ENCODE measurements around the gene ARID3C.
"Not testable (repeated sequence)": the region's sequence is repeated elsewhere in the genome, so short reads cannot be mapped to it uniquely, and the experiment has no call there.

ARID3C gene

DNA sequence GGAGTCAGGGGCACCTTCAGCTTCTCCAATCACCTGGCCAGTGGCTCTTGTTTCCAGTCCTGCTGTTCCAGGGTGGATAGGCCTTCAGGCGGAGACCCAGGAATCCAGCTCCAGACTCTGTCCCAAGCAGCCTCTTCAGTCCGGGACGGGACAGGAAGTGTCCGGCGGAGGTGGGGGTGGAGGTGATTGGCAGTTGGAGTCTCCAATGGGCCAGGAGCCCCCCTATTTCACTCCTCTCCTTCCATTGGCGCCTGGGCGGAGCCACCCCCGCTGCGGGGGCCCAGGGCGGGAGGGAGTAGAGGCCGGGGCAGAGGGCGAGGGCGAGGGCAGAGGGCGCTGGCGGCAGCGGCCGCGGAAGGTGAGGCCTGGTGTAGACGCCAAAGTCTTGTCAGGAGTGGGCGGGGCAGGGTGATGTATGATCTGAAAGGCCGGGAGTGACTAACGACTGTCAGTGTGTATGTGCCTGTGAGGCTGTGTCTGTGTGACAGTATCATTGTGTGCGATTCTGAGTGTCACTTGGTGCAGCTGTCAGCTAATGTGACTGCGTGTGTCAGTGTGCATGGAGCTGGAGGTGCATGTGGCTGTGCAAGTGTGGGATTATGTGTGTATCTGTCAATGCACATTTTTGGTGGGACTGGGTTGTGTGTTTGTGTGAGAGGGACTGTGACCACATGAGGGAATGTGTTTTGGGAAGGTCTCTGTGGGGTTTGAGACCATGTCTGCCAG, 23.2 kb upstream of the ARID3C start, which contains the start of gene IL11RA:
Gene IL11RA, plus strand, starts transcription at position 310 of the 726 bp plus-strand sequence. CDS start 3,033 bp downstream, outside the sequence.
- peak; percentile 80 for DNase-seq

DNA sequence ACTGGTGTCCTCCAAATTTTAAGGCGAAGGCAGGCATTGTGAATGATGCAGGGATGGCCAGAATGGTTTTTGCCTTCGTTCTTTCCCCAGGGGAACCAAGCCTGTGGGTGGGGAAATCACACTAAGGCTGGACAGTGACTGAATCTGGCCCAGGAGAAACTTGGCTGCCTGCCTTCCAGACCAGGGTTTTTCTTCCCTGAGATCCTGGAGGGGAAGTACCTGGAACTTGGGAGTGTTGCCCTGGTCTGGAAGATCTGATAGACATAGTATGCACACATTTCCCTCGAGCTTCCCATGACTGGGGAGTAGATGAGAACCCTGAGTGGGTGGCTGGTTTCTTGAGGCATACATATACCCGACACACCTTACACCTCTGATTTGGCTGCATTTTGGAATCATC, 22.5 kb upstream of the ARID3C start:
- DNase-seq: no peak

DNA sequence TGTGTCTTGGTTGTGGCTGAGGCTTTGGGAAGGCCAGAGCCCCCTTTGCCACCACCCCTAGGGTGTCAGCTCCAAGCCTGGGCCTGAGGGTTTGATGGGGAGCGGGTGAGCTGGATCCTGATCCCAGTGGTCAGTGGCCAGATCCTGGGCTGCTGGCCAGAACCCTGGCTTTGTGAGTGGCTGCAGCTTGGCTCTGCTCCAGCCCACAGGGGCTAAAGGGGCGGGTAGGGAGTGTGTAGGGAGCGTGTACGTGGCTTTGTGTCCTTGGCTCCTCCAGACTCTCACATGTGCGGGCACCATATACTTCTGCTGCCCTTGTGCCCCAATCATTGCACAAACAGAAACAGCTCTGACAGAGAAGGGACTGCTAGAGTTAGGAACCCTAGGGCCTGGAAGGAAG, 21.9 kb upstream of the ARID3C start:
- no peak for DNase-seq

DNA sequence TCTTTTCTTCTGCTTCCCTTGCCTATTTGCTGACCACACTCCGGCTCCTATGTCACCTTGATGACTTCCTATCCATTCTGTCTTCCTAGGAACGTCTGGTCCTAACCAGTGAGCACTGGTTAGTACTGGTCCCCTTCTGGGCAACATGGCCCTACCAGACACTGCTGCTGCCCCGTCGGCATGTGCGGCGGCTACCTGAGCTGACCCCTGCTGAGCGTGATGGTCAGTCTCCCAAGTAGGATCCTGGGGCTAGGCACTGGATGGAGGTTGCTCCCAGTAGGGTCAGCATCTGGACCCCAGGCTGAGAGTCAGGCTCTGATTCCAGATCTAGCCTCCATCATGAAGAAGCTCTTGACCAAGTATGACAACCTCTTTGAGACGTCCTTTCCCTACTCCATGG, 19.8 kb upstream of the ARID3C start:
- DNase-seq: no peak

DNA sequence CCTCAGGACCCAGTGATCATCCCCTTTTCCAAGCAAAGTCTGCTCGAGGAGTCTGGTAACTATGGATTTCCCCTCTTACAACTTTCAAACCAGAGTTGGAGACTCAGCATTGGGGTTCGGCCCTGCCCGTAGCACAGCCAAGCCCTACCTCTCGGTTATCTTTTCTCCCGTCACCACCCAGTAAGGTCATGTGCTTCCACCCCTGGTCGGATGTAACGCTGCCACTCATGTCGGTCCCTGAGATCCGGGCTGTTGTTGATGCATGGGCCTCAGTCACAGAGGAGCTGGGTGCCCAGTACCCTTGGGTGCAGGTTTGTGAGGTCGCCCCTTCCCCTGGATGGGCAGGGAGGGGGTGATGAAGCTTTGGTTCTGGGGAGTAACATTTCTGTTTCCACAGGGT, 18.8 kb upstream of the ARID3C start:
- no peak for DNase-seq

DNA sequence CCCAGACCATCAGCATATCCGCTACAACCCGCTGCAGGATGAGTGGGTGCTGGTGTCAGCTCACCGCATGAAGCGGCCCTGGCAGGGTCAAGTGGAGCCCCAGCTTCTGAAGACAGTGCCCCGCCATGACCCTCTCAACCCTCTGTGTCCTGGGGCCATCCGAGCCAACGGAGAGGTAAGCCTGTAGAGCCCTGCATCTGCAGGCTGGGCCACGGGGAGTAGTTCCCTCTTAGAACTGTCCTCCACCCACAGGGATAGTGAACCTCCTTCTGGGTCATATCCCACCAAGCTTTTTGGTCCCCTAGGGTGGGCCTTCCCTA, 18.2 kb upstream of the ARID3C start:
- DNase-seq: no peak

DNA sequence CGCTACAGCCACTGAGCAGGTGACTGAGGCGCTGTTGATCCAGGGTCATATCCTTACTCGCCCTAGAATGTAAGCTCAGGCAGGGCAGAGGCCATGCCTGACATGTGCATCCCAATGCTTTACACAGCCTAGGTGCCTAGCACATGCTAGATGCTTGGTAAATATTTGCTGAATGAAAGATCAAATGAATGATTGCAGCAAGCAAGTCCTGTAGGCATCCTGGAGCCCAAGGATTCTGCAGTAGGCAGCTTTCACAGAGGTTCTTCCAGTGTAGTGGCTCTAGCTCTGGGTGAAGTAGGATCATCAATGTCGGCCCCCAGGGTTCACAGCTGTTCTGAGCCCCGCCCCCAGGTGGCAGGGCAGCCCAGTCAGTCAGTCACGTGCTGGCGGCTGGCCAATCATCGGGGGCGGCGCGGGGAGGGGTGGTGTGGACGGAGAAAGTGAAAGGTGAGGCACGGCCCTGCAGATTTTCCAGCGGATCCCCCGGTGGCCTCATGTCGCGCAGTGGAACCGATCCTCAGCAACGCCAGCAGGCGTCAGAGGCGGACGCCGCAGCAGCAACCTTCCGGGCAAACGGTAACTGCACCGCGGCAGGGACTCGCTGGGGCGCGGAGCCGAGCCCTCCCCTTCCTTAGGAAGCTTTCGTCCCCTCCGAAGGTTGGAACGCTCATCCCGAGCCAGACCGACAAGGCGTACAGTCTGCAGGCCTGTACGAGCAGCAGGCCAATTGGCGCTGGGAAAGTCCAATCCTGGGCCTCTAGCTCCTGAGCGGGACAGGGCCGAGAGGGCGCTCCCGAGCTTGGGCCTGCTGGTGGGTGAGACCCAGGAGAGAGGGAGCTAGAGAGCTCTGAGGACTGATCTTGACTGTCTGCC, 17.6 kb upstream of the ARID3C start, which contains the start of gene GALT:
Gene GALT, plus strand, starts transcription at position 465 of the 873 bp plus-strand sequence. Its CDS starts 30 bp downstream, at position 495.
- DNase-seq: peak; percentile 99

DNA sequence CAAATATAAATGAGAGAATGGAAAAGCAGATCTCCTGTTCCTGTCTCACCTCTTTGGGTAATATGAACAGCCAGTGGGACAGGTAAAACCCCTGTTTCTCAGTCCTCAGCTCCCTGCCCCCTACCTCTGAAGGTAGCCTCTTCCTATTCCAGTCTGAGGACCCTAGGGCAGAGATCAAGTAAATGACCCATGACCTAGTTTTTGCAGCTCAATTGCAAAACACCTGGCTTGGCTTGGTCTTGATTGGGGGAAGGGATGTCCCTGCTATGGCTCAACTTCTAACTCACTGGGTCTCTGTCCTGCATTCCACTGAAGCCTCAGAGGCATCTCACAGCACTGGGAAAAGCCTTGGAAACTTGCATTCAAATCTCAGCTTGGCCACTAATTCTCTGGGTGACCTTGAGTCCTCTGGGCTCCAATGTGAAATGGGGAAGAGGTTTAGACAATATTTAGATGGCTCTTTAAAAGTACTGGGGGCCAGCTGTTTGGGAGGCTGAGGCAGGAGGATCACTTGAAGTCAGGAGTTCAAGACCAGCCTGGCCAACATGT, 16.0 kb upstream of the ARID3C start:
- DNase-seq: no peak

DNA sequence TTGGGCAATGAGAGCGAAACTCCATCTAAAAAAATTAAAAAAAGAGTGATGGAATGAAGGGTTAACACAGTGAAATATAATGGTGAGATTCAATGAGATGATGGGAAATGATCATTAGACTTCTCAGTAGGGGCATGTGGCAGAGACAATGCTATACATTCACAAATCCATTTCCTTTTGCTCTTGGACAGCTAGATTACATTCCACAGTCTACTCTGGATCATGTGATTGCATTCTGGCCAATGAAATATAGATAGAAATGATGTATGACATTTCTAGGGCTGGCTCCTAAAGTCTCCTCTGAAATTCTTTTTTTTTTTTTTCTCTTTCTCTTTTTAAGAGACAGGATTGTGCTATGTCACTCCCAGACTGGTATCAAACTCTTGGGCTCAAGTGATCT, 13.8 kb upstream of the ARID3C start:
- DNase-seq: no peak

DNA sequence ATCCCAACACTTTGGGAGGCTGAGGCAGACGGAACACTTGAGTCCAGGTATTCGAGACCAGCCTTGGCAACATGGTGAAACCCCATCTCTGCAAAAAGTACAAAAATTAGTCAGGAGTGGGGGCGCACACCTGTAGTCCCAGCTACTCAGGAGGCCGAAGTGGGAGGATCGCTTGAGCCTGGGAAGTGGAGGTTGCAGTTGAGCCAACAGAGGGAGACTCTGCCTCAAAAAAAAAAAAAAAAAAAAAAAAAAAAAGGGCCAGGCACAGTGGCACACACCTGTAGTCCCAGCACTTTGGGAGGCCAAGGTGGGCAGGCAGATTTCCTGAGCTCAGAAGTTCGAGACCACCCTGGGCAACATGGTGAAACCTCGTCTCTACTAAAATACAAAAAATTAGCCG, 10.5 kb upstream of the ARID3C start:
- DNase-seq: not testable (repeated sequence)

DNA sequence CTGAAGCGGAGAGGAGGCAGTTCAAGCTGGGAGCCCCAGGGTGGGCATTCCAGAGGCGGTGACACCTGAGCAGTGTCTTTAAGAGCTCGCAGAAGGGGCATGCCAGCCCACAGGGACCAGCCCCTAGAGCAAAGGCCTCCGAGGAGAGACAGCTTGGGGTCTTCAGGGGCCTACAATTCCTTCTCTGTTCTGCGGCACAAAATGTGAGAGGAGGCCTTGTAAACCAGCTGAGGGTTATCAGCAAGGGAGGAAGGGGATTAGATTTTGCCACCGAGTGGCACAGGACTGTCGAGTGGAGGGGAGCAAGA, 9.2 kb upstream of the ARID3C start:
- DNase-seq: no peak

DNA sequence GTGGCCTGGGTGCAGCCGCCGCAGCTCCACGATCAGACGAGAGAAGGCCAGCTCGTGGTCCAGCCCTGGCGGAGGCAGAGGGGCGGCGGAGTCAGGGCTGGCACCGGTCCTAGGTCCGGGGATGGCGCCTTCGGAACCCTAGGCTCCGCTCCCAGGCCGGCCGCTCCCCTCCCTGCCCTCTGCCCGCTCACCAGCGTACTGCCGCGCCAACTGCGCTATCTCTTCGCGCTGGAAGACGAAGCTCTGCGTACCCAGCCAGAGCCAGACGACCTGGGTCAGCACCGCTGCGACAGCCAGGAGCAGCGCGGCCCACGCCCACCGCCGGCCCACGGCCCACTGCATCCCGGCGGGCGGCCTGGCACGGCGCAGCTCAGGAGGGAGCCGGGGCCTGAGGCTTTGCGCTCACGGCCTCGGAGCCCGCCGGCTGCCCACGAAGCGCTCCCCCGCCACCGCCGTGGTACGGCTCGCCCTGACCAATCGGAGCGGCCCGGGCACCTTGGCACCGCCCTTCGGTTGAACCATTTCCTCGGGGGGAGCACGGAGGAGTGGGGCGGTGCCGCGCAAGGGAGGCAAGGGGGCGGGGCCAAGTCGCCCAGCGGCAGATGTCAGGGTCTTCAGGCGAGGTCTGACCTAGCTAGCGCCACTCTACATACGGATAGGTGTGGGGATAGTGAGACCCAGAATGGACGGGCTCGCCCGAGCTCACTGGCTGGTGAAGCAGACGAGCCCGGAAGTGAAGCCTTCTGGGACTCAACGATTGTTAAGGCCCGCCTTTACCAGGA, 8.7 kb upstream of the ARID3C start, which contains the start of gene SIGMAR1:
Gene SIGMAR1, minus strand, starts transcription at position 432 of the 782 bp plus-strand sequence. Its CDS starts 90 bp downstream, at position 342.
- peak; percentile 96 for DNase-seq

DNA sequence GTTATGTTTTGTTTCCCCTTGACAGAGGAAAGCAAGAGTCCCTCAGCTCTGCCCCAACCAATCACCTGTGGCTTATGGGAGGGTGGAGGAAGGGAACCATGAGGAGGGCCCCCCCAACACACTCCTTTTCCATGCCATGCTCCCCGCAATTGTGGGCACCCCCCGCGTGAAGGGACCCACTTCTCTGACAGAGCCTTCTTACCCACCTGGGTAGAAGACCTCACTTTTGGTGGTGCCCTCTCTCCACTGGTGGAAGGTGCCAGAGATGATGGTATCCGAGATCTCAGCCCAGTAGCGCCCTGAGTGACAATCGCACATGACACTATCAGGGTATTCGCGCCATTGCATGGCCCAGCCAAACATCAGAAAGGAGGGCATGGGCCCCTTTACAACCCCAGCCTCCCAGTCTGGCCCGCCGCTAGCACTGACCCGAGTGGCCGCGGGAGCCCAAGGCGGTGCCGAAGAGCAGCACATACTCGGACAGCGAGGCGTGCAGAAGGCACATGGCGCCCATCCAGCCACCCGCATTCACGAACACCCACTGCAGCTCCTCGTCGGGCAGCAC, 8.0 kb upstream of the ARID3C start:
- peak; percentile 41 for DNase-seq

DNA sequence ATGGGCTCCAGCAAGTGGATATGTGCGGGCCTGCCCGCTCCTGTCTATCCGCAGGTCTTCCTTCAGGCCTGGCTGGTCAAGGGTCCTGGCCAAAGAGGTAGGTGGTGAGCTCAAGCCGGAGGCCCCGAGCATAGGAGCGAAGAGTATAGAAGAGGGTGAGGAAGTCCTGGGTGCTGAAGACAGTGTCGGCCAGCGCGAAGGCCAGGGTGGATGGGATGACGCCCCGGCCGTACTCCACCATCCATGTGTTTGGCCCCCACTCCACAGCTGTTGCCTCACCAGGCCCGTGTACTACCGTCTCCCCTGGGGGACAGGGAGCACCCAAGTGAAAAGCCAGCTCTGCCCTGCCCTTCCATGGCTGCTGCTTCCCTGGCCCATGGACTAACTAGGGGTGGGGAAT, 6.7 kb upstream of the ARID3C start:
- DNase-seq: no peak

DNA sequence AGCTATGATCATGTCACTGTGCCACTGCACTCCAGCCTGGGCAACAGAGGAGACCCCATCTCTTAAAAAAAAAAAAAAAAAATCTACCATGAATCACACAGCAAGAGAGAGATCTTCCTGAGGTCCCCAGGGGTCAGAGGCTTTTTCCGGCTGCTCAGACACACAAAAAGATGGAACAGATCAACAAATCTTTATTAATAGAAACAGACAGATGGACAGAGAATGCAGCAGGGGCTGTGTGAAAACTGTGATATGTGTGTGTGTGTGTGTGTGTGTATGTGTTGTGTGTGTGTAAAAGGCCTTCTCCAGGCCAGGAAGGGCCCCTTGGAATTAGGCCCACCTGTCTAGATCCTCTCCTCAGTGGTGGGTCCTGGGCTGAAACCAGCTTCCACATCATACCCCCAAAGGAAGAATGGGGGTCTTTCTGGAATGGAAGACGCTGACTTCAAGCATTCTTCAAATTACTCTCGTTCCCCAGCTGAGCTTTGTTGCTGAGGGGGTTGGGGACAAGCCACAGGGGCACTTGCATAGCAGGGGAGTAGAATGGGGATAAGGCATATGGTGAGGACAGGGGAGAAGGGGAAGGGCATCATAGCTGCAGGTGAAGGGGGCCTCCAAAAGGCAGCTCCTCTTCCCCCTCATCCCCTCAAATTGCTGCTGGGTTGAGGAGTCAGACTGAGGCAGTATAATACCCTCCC, 5.8 kb upstream of the ARID3C start:
- no peak for DNase-seq

DNA sequence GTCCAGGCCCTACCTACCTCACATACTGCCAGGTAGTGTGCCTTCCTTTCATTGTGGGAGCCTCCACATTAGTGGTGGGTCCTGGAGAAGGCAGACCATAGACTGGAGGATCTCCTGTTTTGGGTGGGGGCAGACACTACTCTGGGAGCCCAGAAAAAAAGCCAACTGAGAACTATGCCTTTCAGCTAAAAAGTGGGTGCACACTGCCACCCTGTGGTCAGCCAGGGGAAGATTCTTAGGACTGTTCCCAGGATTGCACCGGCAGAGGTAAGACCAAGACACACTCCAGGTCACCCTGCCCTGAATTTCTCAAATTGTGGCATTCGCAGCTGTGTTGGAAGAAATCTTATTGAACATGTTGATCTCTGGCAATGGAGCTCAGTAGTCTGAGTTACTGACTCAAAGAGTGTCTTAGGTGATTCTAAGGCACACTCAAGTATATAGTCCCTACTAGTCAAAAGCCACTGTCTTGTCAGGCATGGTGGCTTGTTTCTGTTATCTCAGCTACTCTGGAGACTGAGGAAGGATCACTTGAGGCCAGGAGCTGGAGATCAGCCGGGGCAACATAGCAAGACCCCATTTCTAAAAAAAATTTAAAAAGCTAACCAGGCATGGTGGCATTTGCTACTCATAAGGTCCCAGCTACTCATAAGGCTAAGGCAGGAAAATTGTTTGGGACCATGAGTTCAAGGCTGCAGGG, 5.1 kb upstream of the ARID3C start:
- peak; percentile 81 for DNase-seq

DNA sequence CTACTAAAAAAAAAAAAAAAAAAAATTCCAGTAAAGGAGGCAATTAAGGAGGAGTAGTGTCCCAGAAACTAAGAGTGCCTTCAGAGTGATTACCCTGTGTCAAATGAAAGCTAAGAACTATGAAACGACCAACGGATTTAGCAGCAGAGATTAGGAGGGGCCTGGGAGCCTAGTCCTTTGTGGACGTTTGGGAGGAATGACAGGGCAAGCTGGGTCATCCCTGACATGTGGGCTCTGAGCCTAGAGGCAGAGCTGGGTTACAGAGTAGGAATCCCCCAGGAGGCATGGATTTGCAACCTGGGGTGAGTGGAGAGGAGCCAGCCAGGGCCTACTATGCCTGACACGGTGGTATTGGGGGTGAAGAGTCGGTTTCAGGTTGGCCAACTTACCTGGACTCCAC, 4.3 kb upstream of the ARID3C start:
- DNase-seq: no peak

DNA sequence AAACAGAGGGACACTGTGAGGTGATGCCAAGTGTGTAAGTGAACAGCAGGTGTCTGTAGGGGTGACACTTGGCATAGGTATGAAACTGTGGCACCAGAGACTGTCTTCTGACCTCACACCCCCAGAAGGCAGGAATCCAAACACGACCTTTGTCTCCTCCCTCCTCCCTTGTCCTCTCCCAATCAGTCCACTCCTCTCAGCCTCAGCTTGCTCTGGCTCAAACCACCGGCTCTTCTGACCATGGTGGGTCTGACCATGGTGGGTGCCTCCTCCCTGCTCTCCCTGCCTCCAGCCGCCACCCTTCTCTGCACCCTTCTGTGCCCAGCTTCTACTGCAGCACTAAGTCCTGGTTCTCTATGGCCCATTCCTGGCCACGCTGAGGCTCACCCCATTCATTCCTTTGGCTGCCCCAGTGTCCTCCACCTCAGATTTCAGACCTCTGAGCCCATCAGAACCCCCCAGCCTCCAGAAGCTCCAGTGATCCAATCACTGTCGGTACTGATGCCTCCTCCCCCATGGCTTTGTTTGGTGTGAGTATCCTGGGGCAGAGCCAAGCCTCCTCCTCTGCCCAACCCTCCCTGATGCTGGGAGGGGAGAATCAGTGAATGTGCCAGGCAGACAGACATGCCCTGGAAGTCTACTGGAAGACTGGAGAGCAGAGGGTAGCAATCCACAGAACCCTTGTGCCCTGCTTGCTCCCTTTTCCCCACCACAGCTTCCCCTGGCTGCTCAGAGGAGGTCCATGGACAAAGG, 1.7 kb upstream of the ARID3C start:
- no peak for DNase-seq

DNA sequence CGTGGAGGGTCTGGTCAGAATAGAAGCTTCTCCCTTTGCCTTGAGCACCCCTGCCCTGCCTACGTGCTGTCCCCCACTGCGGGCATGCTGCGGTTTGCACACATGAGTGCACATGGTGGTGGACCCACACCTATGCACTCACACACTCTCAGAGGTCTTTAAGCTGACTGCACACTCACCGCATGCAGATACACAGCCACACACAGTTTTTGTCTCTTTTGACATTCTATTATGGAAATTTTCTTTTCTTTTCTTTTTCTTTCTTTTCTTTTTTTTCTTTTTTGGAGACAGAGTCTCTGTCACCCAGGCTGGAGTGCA, 584 bp upstream of the ARID3C start:
- no peak for DNase-seq

DNA sequence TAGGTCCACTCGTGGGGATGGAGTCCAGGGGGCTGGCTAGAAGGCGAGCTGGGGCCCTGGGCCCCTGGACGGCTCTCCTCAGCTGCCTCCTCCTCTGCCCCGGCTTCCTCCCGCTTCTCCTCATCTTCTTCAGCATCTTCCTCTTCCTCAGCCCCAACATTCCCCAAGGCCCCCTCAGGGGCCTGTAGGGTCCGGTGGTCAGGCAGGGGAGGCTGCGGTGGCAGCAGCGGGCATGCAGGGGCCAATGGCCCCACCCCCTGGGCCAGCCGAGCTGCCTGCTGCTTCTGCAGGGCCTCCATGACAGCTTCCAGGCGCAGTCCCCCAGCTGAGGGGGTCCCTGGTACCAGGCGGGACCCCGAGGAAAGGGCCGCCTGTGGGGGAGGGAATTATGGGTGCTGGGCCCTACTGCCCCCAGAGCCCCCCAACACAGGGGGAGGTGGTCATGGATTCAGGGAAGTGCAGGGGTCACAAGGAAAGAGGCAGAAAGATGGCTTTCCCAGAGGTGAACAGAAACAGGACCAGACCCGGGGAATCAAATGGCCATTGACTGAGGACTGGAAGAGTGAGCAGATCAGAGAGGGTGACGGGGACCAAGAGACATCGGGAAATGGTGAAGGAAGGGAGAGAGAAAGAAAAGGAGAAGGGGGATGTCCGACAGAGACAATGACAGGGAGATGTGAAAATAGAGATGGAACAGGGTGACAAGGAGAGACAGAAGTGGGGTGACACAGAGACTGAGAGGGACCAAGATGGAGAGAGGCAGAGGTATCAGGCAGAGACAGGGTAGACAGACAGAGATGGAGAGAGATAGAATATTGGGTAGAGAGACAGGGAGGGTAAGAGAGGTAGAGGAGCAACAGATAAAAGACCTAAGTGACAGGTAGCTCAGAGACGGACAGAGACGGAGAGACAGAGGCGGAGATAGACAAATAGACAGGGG, 880 bp downstream of the ARID3C start:
- DNase-seq: no peak
